HAP-1 (cell line): Measurements from ENCODE around the gene WDR93.

Experiments
- DNase-seq, 2 experiments: peaks; one replicate each; pipeline ENCODE4 v3.0.0-alpha.2; 2016 to 2020; ENCODE audit warnings: low spot score in 2 of 2
- H3K27me3 ChIP-seq: fragments of 250-450 bp; sonication (Bioruptor Pico); 2 replicates; pipeline ENCODE4 v1.5.1; 2020; ENCODE audit warnings: low read depth, mild to moderate bottlenecking, moderate library complexity
- H3K36me3 ChIP-seq: fragments of 250-450 bp; sonication (Bioruptor Pico); replicated peaks from 2 replicates; pipeline ENCODE4 v1.5.1; 2020; ENCODE audit warnings: mild to moderate bottlenecking
- H3K4me1 ChIP-seq: fragments of 250-450 bp; sonication (Bioruptor Pico); 2 replicates; pipeline ENCODE4 v1.5.1; 2020; ENCODE audit warnings: mild to moderate bottlenecking
- H3K4me3 ChIP-seq: fragments of 250-450 bp; sonication (Bioruptor Pico); 2 replicates; pipeline ENCODE4 v1.5.1; 2020; ENCODE audit warnings: mild to moderate bottlenecking, moderate library complexity
- H3K9me3 ChIP-seq: fragments of 250-450 bp; sonication (Bioruptor Pico); 2 replicates; pipeline ENCODE4 v1.5.1; 2020; ENCODE audit warnings: mild to moderate bottlenecking, moderate library complexity
- in situ Hi-C: fragments of 300-500 bp; cut with MboI; formaldehyde crosslinking; loops from 3 replicates; pipeline ENCODE4 v1.14.3; 2020; ENCODE audit warnings: low sequenced_read_pairs, inconsistent platforms, mixed read lengths

WDR93 gene

DNA sequence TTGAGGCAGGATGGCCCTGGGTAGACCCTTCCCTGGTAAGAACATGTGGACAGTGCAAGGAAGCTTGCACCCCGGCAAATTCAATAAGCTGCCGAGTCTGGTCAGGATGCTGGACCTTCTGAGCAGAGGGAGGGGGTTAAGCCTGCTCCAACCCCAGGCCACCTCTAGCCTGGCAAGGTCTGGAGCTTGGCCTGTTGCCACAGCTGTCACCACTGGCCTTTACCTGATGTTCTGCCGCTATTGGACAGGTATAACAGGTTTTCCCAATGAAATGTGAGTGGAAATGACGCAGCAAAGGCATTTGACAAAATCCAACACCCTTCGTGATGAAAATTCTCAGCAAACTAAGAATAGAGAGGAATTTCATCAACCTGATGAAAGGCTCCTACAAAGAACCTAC lies 61.1 kb downstream of the WDR93 start:
- DNase-seq = no peak
- no peaks in the 10 kb centered on the region for H3K27me3 ChIP-seq
- peaks cover 29% of the 10 kb centered on the region for H3K4me1 ChIP-seq
- H3K36me3 ChIP-seq = no peaks in the 10 kb centered on the region
- H3K9me3 ChIP-seq = no peaks in the 10 kb centered on the region
- no peak overlapping the region for H3K4me3 ChIP-seq
- in situ Hi-C loops = no loop called here

GRCh38 chr15:89753855-89754254 lies 63.2 kb downstream of the WDR93 start:
- in situ Hi-C loops = no loop called here
- no peak overlapping the region for H3K4me3 ChIP-seq
- H3K27me3 ChIP-seq = no peaks in the 10 kb centered on the region
- H3K36me3 ChIP-seq = no peaks in the 10 kb centered on the region
- H3K4me1 ChIP-seq = peaks cover 16% of the 10 kb centered on the region
- H3K9me3 ChIP-seq = no peaks in the 10 kb centered on the region
- no peak for DNase-seq

DNA sequence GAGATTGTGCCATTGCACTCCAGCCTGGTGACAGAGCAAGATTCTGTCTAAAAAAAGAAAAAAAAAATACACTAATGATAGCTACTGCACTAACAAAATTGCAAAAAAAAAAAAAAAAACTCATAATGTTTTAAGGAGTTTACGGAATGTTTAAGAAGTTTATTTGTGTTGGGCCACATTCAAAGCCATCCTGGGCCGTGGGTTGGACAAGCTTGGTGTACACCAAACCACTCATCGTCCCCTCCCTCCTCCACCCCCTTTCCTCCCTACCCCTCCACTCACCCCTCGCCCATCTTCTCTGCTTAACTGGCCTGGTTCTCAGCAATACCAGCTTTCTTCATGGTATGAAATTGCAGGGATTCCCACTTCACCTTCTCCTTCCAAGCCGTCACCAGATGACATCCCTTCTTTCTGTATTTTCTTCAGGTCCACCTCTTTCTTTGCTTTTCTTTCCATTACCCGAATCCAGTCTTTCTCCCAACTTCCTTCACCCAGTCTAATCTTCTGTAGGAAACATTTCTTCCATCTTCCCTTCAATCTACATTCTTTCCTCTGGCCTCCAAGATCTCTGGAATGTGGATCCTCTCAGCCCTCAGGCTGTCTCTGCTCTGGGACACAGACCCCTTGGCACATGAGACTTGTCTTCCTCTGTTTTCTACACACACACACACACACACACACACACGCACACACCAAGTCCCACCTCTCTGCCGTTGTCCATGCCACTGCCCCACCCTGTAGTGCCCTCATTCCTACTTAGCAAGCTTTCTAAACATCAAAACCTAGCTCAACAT lies 63.9 kb downstream of the WDR93 start:
- Histone ChIP-seq H3K27me3 (no peaks in the 10 kb centered on the region), H3K9me3 (no peaks in the 10 kb centered on the region), H3K4me1 (peaks cover 9% of the 10 kb centered on the region), H3K36me3 (no peaks in the 10 kb centered on the region), H3K4me3 (no peak overlapping the region)
- in situ Hi-C loops = no loop called here
- no peak for DNase-seq

DNA sequence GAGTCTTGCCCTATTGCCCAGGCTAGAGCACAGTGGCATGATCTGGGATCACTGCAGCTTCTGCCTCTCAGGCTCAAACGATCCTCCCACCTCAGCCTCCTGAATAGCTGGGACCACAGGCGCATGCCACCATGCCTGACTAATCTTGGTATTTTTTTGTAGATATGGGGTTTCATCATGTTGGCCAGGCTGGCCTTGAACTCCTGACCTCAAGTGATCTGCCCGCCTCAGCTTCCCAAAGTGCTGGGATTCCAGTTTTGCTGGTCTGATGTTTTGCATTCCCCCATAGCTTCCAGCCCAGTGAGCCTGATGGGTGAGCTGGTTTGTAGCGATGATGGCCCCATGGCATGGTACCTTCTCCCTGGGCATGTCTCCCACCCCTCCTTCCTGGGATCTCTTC lies 65.1 kb downstream of the WDR93 start:
- no peak overlapping the region for H3K4me3 ChIP-seq
- H3K9me3 ChIP-seq = no peaks in the 10 kb centered on the region
- no peaks in the 10 kb centered on the region for H3K36me3 ChIP-seq
- no peak for DNase-seq
- in situ Hi-C loops = no loop called here
- H3K4me1 ChIP-seq = peaks cover 4% of the 10 kb centered on the region; the same call in 1 of the 2 replicates
- H3K27me3 ChIP-seq = no peaks in the 10 kb centered on the region

- Histone ChIP-seq H3K4me3 (no peak overlapping the region), H3K4me1 (no peaks in the 10 kb centered on the region), H3K36me3 (no peaks in the 10 kb centered on the region), H3K27me3 (no peaks in the 10 kb centered on the region), H3K9me3 (no peaks in the 10 kb centered on the region)
- DNase-seq = no peak
- in situ Hi-C loops = no loop called here
Measured at GRCh38 chr15:89756897-89757296, 66.3 kb downstream of the WDR93 start.

DNA sequence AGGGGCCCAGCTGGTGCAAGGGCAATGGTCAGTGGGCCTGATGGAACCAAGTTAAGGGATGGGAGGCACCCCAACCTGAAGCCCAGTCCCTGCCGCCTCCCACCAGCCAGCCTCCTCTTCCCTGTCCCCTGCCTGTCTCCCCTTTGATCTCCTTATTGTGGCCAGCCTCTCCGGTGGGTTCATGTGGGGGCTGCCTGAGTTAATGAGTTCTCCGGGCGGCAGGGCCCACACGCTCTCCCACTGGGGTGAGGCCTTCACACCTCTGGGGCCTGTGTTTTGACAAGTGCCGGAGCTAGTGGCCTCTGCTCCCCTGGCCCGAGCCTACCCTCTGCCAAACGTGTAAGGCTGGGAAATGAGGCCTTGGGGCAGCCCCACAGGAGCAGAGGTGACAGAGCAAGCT lies 67.7 kb downstream of the WDR93 start:
- no peak overlapping the region for H3K4me3 ChIP-seq
- H3K9me3 ChIP-seq = no peaks in the 10 kb centered on the region
- no peaks in the 10 kb centered on the region for H3K36me3 ChIP-seq
- DNase-seq = no peak
- H3K27me3 ChIP-seq = no peaks in the 10 kb centered on the region
- in situ Hi-C loops = no loop called here
- H3K4me1 ChIP-seq = no peaks in the 10 kb centered on the region

DNA sequence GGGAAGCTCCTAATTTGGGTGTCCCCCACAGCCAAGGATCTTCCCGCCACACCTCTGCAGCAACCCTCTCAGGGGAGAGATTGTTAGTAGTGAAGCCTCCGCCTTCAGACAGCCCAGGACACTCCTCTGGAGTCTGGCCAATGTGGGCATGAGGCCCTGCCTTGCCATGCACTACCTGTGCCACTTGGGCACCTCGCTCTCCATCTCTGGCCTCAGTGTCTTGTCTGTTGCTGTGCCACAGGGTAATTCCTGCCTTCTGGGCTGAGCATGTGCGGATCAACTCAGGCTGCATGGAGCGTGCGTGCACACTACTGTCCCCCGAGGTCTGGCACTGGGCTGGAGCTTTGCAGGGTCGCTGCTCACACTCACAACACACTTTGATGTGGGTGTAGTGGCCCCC lies 68.4 kb downstream of the WDR93 start:
- no peaks in the 10 kb centered on the region for H3K36me3 ChIP-seq
- no peaks in the 10 kb centered on the region for H3K27me3 ChIP-seq
- H3K9me3 ChIP-seq = 0 out of 2 replicates have a peak, but pooled peaks cover 4% of the 10 kb centered on the region
- no peak for DNase-seq
- H3K4me1 ChIP-seq = no peaks in the 10 kb centered on the region
- H3K4me3 ChIP-seq = no peak overlapping the region
- in situ Hi-C loops = no loop called here

DNA sequence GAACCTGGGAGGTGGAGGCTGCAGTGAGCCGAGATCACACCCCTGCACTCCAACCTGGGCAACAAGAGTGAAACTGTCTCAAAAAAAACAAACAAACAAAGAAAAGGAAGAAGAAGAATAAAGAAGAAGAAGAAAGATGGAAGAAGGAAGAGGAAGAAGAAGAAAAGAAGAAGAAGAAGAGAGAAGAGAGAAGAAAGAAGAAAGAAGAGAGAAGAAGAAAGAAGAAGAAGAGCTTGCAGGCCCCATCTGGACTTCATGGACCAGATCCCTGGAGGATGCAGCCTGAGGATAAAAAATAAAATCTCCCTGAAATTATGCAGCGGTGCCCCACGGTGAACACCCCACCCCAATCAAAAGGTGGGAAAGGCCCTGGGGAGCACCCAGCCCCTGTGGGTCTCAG lies 69.2 kb downstream of the WDR93 start:
- no peak for DNase-seq
- H3K27me3 ChIP-seq = no peaks in the 10 kb centered on the region
- no peak overlapping the region for H3K4me3 ChIP-seq
- no peaks in the 10 kb centered on the region for H3K36me3 ChIP-seq
- in situ Hi-C loops = loop anchor here (5.0 to 10.0 kb wide), 2 partner anchors 117 to 315 kb away; no protein-coding TSS in a partner anchor
- H3K9me3 ChIP-seq = 0 out of 2 replicates have a peak, but pooled peaks cover 4% of the 10 kb centered on the region
- H3K4me1 ChIP-seq = no peaks in the 10 kb centered on the region

DNA sequence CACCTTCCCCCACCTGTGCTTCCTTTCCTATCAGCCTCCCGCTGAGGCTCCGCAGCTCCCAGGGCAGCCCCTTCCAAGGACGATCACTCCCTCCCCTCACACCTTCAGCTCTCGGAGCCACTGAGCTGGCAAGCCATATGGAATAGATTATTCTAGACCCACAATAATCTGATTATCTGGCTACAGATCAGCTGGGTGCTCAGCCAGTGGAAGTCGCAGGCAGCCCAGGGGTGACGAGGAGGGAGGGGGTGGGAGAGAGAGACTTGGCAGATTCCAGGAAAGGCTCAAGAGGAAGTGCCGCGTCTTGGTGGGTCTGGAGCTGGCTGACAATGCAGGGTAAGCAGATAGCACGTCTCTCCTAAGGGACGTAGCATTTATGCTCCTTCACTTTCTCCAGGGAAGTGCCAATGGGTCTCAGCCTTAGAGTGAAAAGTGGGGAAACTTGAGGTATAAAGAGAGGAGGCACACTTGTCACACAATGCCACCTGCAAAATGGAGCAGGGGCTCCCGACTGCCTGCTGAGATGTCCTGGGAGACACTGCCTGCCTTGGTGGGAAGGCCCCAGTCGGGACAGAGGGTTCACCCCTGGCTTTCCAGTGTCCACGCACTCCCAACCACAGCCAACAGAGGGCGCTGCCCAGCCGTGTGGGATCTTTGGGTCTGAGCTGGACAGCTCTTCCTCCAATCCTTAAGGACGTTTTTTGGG lies 69.8 kb downstream of the WDR93 start:
- Histone ChIP-seq H3K36me3 (no peaks in the 10 kb centered on the region), H3K4me1 (no peaks in the 10 kb centered on the region), H3K9me3 (0 out of 2 replicates have a peak, but pooled peaks cover 4% of the 10 kb centered on the region), H3K27me3 (no peaks in the 10 kb centered on the region), H3K4me3 (no peak overlapping the region)
- in situ Hi-C loops = loop anchor here (5.0 to 10.0 kb wide), 2 partner anchors 117 to 314 kb away; no protein-coding TSS in a partner anchor
- peak; percentile 51 to 90 for DNase-seq

- H3K4me1 ChIP-seq = no peaks in the 10 kb centered on the region
- H3K27me3 ChIP-seq = no peaks in the 10 kb centered on the region
- 0 out of 2 replicates have a peak, but pooled peaks cover 4% of the 10 kb centered on the region for H3K9me3 ChIP-seq
- H3K4me3 ChIP-seq = no peak overlapping the region
- DNase-seq = no peak
- in situ Hi-C loops = loop anchor here (5.0 to 10.0 kb wide), 2 partner anchors 116 to 314 kb away; no protein-coding TSS in a partner anchor
- H3K36me3 ChIP-seq = no peaks in the 10 kb centered on the region
Measured at GRCh38 chr15:89761009-89761831, 70.6 kb downstream of the WDR93 start.

GRCh38 chr15:89761929-89762328 lies 71.3 kb downstream of the WDR93 start:
- no peak overlapping the region for H3K4me3 ChIP-seq
- DNase-seq = no peak
- no peaks in the 10 kb centered on the region for H3K27me3 ChIP-seq
- H3K9me3 ChIP-seq = 0 out of 2 replicates have a peak, but pooled peaks cover 4% of the 10 kb centered on the region
- in situ Hi-C loops = loop anchor here (5.0 to 10.0 kb wide), 2 partner anchors 115 to 313 kb away; no protein-coding TSS in a partner anchor
- no peaks in the 10 kb centered on the region for H3K36me3 ChIP-seq
- no peaks in the 10 kb centered on the region for H3K4me1 ChIP-seq

GRCh38 chr15:89765694-89766093 lies 75.1 kb downstream of the WDR93 start:
- no peak for DNase-seq
- no peaks in the 10 kb centered on the region for H3K36me3 ChIP-seq
- 0 out of 2 replicates have a peak, but pooled peaks cover 4% of the 10 kb centered on the region for H3K9me3 ChIP-seq
- in situ Hi-C loops = loop anchor here (10.0 kb wide), 1 partner anchor 309 kb away; no protein-coding TSS in a partner anchor
- H3K4me3 ChIP-seq = no peak overlapping the region
- H3K4me1 ChIP-seq = no peaks in the 10 kb centered on the region
- H3K27me3 ChIP-seq = no peaks in the 10 kb centered on the region
